Body of pancreas (tissue), 4 donors: ENCODE data around the gene IL17RB. TPM values are rescaled to one million over a fixed set of nuclear protein-coding genes. Genes with fewer than 3 reads are reported as not detected.

ENCODE experiments used
- ATAC-seq: fragments of 150-250 bp; one replicate; pipeline ENCODE4 v1.9.1; 2016
- DNase-seq, 4 donors: peaks; one replicate each; pipeline ENCODE4 v3.0.0-alpha.2; 2019
- H3K27ac ChIP-seq, 4 donors: fragments of 200-600 bp; sonication (generic); 1 replicate in 3 of 4; 2 replicates in 1 of 4; pipeline versions ENCODE4 v1.5.1 to v1.6.1; 2016 to 2019; ENCODE audit warnings: mild to moderate bottlenecking in 1 of 4, mixed read lengths in 1 of 4, moderate library complexity in 1 of 4
- H3K27me3 ChIP-seq, 2 donors: fragments of 200-600 bp; sonication (generic); one replicate each; pipeline ENCODE4 v1.6.0; 2016; ENCODE audit warnings: mild to moderate bottlenecking in 1 of 2
- H3K36me3 ChIP-seq, 2 donors: fragments of 200-600 bp; sonication (generic); replicated peaks in 1 of 2; 2 replicates each; pipeline ENCODE4 v1.5.1; 2016; ENCODE audit warnings: low read depth in 2 of 2; ENCODE audit not compliant: insufficient read depth in 1 of 2
- H3K4me1 ChIP-seq: fragments of 200-600 bp; sonication (generic); one replicate; pipeline ENCODE4 v1.6.0; 2016
- H3K4me3 ChIP-seq, 2 donors: fragments of 200-600 bp; sonication (generic); 1 replicate in 1 of 2; 2 replicates in 1 of 2; pipeline ENCODE4 v1.5.1; 2016 to 2019
- H3K9me3 ChIP-seq, 3 donors: fragments of 200-600 bp; sonication (generic); 1 replicate in 2 of 3; 2 replicates in 1 of 3; pipeline ENCODE4 v1.5.1; 2016
- CTCF ChIP-seq, 7 experiments: fragments of 450-650 bp in 4 of 7; fragments of 200-600 bp in 3 of 7; sonication (generic) in 3 of 7; IDR thresholded peaks; one replicate each; pipeline ENCODE4 v1.5.1; 2016 to 2019; ENCODE audit warnings: antibody characterized with exemption in 7 of 7
- POLR2A ChIP-seq, 3 donors: fragments of 450-650 bp; IDR thresholded peaks; one replicate each; pipeline ENCODE4 v1.6.1; 2016; ENCODE audit warnings: antibody characterized with exemption in 3 of 3, mild to moderate bottlenecking in 2 of 3
- WGBS, 2 donors: methylation state at CpG; one replicate each; pipeline ENCODE4 v1.1.5; 2017; 5-methylcytosine and 5-hydroxymethylcytosine counted together
- intact Hi-C: fragments of 100-400 bp; cut with DNase I; formaldehyde crosslinking; loops from one replicate; pipeline ENCODE4 v1.15.1; 2023
- total RNA-seq, 2 donors: library from RNA; depleted of rRNA; stranded (reverse); fragments of >200 nt; gene quantifications; one replicate each; pipeline ENCODE4 v1.1.0, GENCODE V29; 2016

IL17RB gene
- total RNA-seq, 2 donors from 2014 or later, result 16.5 to 17.6 TPM

- Histone ChIP-seq H3K4me3 (no peak overlapping the region), H3K36me3 (peaks cover 15 to 43% of the 10 kb centered on the region in 2 donors), H3K27ac (no peak overlapping the region), H3K27me3 (no peaks in the 10 kb centered on the region), H3K9me3 (no peaks in the 10 kb centered on the region), H3K4me1 (no peaks in the 10 kb centered on the region)
- TF ChIP-seq POLR2A (IDR thresholded peaks at IDR 0.05) (no peak), CTCF (IDR thresholded peaks at IDR 0.05) (no peak)
- intact Hi-C loops, result no loop called here
- DNase-seq (no peak), ATAC-seq (no peak)
- 82 to 84% methylated on average over 10 to 14 of the region's 14 CpGs for WGBS, 2 donors
These were observed 27.9 kb upstream of the IL17RB start for GRCh38 chr3:53818221-53819162.

GRCh38 chr3:53819163-53819868, 27.1 kb upstream of the IL17RB start:
- Histone ChIP-seq H3K9me3 (no peaks in the 10 kb centered on the region), H3K4me3 (no peak overlapping the region), H3K27ac (no peak overlapping the region), H3K4me1 (no peaks in the 10 kb centered on the region), H3K27me3 (no peaks in the 10 kb centered on the region), H3K36me3 (peaks cover 15 to 43% of the 10 kb centered on the region in 2 donors)
- DNase-seq, result no peak
- 88 to 92% methylated on average over 10 to 14 of the region's 14 CpGs for WGBS, 2 donors
- ATAC-seq, result no peak
- intact Hi-C loops, result no loop called here
- TF ChIP-seq POLR2A (IDR thresholded peaks at IDR 0.05) (no peak), CTCF (IDR thresholded peaks at IDR 0.05) (no peak)

- 77 to 92% methylated on average over 4 to 5 of the region's 5 CpGs for WGBS, 2 donors
- Histone ChIP-seq H3K36me3 (peaks cover 15 to 41% of the 10 kb centered on the region in 2 donors), H3K4me3 (no peak overlapping the region), H3K4me1 (no peaks in the 10 kb centered on the region), H3K27ac (no peak overlapping the region), H3K27me3 (no peaks in the 10 kb centered on the region), H3K9me3 (no peaks in the 10 kb centered on the region)
- no peak for TF ChIP-seq POLR2A (IDR thresholded peaks at IDR 0.05)
- ATAC-seq, result no peak
- DNase-seq, result no peak
- intact Hi-C loops, result no loop called here
These were observed 26.3 kb upstream of the IL17RB start for GRCh38 chr3:53820084-53820483.

- WGBS, 2 donors, result 82 to 87% methylated on average over 19 to 21 of the region's 21 CpGs
- Histone ChIP-seq H3K36me3 (peaks cover 15 to 39% of the 10 kb centered on the region in 2 donors), H3K27me3 (no peaks in the 10 kb centered on the region), H3K4me1 (peaks cover 7% of the 10 kb centered on the region), H3K9me3 (no peaks in the 10 kb centered on the region), H3K27ac (no peak overlapping the region), H3K4me3 (no peak overlapping the region)
- DNase-seq (no peak), ATAC-seq (no peak)
- TF ChIP-seq POLR2A (IDR thresholded peaks at IDR 0.05) (no peak), CTCF (IDR thresholded peaks at IDR 0.05) (no peak)
- intact Hi-C loops, result no loop called here
These were observed 25.4 kb upstream of the IL17RB start for GRCh38 chr3:53820756-53821580.
